Right ventricle myocardium inferior (tissue), 1 donor: ENCODE measurements around the gene DIP2C. TPM values are rescaled to one million over a fixed set of nuclear protein-coding genes. Genes with fewer than 3 reads are reported as not detected.
A peak's percentile ranks its signal among the peaks of the same experiment; 100 is the strongest.

Experiments
- ATAC-seq: fragments of 200-7000 bp; cut with Tn5 transposase; one replicate; pipeline ENCODE4 v1.9.1; 2020; ENCODE audit warnings: mild to moderate bottlenecking, moderate library complexity
- DNase-seq: peaks from one replicate; pipeline ENCODE4 v3.0.0; 2021; ENCODE audit errors: missing footprints
- intact Hi-C: fragments of 100-400 bp; cut with DNase I; formaldehyde crosslinking; loops from one replicate; pipeline ENCODE4 v1.11.0; 2022
- total RNA-seq: library from RNA; stranded (reverse); fragmentation: NEBNext Ultra II Directional; extraction: Animal tissue kit (Norgen Biotek cat#: 25700); gene quantifications from one replicate; pipeline ENCODE4 v1.2.1, GENCODE V29; 2021
- donor health status: DM: no; HTN: yes; CAD: no; lungs with severe emphysema.

DIP2C gene
- total RNA-seq, 1 donor from 2014 or later: 28.3 TPM

DNA sequence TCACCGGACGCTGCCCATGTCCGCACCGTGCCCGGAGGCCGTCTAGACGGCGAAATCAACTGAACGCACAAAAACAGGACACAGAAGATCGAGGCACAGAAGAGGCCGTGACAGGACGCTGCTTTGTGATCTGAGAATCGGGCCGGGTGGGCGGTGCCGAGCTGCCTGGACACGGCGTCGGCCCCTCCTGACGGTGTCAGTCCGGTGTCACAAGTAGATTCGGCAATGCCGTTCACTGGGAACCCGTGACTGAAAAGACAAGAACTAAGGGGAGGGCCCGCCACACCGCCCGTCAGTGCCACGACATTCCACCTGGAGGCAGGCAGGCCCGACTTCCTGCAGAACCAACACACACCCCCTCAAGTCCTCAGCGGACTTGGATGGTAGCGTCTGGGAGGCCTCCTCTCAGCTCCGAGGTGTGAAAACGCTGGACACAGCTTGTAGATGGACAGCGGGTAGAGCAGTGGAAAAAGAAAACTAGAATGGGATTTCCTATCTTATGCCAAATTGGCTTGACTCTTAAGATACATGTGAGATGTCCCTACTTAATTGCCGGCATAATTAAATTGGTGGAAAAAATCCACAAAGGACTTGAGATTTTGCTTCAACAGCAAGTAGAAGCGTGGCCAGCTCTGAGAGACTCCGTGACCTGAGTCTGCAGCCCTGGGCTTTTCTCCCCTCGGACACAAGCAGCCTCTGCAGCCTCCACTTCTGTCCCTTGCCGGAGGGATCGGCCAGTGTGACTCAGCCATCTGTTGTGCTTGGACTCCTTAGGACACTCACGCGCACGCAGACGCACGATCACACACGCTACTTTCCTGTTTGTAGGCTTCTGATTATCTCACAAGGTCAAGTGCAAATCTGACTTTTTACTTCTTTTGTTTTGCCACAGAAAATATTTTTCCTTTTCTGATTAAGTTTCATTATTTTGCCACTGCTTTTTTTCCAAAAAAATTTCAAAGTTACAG lies 269.0 kb downstream of the DIP2C start:
- intact Hi-C loops: no loop called here
- ATAC-seq (no peak), DNase-seq (no peak)

DNA sequence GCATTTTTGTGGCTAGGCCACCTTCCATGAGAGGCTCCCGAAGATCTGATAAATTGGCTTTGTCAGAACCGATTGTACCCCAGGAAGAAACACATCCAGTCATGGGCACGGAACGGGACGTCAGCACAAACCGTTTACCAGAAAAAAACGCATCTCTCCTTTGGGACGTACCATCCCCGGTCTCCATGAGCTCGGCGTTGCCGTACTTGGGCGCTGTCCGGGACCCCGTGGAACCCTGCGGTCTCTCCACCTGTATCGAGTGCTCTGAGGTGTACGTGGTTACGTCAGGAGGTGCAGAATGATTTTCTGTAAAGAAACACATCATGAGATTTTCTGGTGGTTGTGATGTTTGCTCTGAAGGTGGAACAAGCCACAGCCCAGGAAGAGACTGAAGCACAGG lies 270.6 kb downstream of the DIP2C start:
- ATAC-seq: no peak
- DNase-seq: no peak
- intact Hi-C loops: no loop called here

DNA sequence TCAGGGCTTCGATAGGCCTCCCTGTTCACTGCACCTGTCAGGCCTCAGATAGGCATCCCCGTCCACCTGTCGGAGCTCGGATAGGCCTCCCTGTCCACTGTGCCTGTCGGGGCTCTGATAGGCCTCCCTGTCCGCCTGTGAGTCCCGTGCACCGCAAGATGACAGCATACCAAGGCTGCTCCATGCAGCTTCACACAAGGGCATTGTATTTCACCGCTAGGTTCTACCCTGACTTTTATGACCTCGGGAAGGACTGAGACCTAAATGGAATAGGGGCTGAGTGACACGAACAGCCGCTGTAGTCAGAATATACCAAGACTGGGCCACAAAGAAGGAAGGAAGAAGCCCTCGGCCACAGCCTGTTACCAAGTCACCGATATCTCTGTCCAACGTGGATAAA lies 271.2 kb downstream of the DIP2C start:
- intact Hi-C loops: no loop called here
- ATAC-seq: no peak

DNA sequence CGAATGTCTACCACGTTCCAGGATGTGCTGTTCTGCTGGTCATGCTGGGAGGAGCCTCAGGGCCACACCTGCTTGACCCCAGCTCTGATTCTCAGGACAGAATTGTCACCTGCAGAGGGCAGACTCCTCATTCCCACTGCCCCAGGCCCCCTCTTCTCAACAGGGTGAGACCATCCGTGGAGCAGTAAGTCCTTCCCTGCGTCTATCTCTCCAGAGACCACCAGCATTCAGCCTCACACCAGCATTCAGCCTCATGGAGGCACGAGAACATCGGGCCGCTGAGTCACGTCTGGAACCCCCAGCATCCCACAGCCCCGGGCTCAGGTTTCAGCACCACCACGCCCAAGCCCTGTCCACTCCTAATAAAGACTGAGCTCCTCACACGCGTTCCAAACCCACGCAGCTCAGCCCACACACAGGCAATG lies 273.4 kb downstream of the DIP2C start:
- ATAC-seq: no peak
- intact Hi-C loops: no loop called here

More for the DNA sequence above, 271.2 kb downstream of the DIP2C start:
- DNase-seq: no peak

DNA sequence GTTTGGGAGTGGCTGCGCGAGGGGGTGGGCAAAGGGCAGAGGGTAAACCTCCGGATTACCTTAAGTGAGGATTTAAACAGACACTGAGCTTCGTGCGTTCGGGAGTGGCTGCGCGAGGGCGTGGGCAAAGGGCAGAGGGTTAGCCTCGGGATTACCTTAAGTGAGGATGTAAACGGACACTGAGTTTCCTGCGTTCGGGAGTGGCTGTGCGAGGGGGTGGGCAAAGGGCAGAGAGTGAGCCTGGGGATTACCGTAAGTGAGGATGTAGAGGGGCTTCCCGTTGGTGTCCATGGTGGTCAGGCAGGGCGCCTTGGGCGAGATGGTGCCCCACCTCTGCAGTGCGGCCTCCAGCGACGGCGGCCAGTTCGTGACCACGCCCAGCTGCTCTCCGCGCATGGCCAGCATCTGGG lies 275.8 kb downstream of the DIP2C start:
- no peak for DNase-seq
- intact Hi-C loops: no loop called here
- ATAC-seq: no peak

More for the DNA sequence above, 273.4 kb downstream of the DIP2C start:
- DNase-seq: no peak

DNA sequence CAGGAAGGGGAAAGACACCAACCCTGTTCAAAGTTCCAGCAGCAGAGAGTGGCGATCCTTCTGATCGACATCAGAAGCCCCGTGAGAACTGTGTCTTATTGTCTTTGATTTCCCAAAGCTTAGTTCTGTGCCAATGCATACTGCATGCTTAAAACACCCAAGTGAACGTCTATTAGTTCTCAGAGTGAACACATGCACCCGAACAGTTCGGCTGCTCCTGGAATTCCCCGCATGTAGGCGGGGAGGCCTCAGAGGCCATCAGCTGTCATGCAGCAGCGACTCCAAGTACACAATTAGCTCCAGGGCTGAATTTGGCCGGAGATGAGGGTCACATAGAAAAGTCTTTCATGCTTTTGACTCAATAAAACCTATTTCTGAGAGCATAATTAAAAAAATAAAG lies 277.4 kb downstream of the DIP2C start:
- DNase-seq (no peak), ATAC-seq (peak; percentile 26)
- intact Hi-C loops: no loop called here

DNA sequence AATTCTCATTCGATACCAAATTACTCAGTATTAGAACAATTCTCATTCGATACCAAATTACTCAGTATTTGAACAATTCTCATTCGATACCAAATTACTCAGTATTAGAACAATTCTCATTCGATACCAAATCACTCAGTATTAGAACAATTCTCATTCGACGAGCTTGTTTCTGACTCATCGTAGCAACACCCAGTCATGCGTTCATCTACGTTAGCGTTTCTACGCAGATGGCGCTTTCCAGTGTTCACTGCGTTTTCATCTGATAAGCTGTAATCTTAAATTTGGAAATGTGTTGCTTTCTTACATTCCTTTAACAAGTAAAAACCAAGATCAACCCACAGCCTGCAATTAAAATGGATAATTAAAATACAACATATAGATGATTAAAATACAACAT lies 277.9 kb downstream of the DIP2C start:
- ATAC-seq (no peak), DNase-seq (no peak)
- intact Hi-C loops: no loop called here

DNA sequence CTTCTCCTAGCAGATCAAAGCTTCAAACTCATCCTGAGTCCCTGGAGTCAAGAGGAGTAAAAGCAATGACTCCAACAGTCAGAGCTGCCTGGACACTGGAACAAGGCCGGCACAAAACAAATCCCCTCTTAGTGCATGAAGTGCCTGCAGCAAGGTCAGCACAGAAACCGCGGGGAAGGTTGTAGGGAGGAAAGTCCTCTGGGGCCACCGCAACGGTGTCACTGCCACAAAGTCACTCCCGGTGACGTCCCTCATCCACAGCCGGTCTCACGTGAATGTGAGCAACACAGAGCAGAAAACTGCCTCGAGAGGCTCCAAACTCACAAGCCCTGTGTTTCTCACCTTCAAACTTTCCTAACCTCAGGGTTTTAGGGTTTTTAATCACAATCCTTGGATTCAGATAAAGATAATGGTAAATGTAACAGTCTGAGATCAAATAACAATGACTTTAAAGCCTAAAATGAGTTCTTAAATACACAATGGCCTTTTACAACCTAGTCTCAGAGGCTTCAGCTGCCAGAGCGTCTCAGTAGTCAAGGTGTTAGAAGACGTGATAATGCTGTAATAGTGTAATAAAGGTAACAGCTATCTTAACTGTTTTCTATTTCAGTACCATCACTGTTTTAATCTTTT lies 279.9 kb downstream of the DIP2C start:
- intact Hi-C loops: no loop called here
- DNase-seq (no peak), ATAC-seq (peak; percentile 54)

DNA sequence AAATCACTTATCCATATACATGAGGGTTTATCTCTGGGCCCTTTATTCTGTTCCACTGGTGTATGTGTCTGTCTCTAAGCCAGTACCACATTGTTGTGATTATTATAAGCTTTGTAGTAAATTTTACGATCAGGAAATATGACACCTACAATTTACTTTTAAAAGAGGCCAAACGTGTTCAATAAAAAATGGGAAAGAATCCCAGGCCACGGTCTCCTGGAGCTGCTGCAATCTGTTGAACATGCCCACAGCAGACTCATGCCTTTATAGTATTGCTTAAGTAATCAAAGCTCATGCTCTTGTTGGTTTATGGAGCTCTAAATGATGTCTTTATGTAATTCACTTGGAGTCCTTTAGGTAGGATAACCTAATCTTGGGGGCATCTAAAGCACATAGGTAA lies 281.2 kb downstream of the DIP2C start:
- DNase-seq (no peak), ATAC-seq (no peak)
- intact Hi-C loops: no loop called here

DNA sequence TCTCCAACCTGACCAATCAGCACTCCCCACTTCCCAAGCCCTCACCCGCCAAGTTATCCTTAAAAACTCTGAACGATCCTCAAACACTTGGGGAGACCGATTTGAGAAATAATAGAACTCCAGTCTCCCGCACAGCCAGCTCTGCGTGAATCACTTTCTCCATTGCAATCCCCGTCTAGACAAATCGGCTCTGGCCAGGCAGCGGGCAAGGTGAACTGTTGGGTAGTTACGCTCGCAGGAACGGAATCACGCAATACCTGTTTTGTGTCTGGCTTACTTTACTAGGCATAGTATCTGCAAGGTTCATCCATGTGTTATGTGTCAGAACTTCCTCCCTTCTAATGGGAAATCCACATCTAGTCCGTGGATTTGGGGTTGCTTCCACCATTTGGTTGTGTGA lies 282.5 kb downstream of the DIP2C start:
- DNase-seq: no peak
- intact Hi-C loops: no loop called here
- ATAC-seq: no peak

DNA sequence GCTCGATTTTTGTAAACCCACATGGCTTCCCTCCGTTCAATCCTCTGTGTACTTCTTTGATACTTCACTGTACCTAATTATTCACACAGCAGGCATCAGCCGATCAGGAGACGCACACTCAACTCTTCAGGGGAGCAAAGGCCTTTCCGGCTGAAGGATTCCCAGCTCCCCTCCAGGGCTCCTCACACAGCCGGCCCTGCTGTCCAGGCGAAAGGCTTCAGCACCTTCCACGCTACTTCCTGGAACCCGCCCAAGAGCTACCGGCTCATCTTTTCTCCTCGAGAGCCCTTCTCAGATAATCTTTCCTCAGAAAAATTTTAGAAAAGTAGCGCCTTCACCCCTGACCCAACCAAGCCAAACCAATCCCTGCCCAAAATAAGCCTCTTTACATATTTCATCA lies 283.8 kb downstream of the DIP2C start:
- ATAC-seq: no peak
- DNase-seq: no peak
- intact Hi-C loops: no loop called here

DNA sequence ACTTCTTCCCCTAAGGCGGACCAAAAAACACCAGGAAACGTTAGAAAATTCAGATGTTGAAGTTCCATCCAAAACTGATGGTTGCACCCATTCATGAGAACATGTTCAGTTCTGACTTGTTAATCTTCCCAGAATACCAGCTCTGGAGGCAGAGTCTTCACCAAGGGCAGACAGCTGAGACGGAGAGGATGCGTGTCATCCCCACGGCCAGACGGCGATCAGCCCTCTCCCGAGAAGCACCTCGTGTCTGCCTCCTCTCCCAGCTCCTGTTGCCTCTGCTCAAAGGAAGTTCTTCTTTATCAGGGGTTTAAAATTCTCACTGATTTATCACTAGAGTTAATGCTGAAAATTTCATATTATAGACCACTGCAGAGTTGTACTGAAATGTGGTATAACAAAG lies 284.5 kb downstream of the DIP2C start:
- DNase-seq: no peak
- no peak for ATAC-seq
- intact Hi-C loops: no loop called here

DNA sequence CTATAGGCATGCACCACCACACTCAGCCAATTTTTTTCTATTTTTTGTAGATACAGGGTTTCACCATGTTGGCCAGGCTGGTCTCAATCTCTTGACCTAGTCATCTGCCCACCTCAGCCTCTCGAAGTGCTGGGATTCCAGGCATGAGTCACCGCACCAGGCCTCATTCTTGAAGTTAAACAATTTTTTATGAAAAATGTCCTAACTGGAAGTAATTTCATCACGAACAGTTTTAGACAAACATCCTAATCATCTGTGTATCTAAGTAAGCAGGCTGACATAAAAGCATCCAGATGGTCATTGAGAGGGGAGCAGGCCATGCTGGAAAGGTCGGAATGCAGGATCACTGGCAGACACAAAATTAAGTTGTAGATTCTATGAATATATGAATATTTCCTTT lies 285.1 kb downstream of the DIP2C start:
- intact Hi-C loops: no loop called here
- ATAC-seq: no peak
- no peak for DNase-seq

DNA sequence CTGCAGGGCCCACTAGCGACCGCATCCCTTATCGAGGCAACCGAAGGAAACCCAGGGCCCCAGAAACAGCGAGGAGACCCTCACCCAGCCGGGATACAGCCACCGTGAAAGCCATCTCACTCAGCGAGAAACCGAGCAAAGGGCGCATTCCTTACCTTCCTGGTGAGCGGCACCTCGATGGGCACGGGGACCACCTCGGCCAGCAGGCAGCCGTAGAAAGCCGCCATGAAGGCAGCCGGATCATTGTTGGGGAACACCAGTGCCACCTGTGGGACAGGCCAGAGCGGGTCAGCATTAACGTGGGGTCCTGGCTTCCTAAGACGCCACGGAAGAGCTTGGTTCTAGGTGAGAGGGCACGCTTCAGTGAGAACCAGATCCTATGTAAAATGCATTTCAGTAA lies 290.5 kb downstream of the DIP2C start:
- ATAC-seq (no peak), DNase-seq (no peak)
- intact Hi-C loops: loop anchor here (10.0 kb wide), 1 partner anchor 396 kb away; no protein-coding TSS in a partner anchor

DNA sequence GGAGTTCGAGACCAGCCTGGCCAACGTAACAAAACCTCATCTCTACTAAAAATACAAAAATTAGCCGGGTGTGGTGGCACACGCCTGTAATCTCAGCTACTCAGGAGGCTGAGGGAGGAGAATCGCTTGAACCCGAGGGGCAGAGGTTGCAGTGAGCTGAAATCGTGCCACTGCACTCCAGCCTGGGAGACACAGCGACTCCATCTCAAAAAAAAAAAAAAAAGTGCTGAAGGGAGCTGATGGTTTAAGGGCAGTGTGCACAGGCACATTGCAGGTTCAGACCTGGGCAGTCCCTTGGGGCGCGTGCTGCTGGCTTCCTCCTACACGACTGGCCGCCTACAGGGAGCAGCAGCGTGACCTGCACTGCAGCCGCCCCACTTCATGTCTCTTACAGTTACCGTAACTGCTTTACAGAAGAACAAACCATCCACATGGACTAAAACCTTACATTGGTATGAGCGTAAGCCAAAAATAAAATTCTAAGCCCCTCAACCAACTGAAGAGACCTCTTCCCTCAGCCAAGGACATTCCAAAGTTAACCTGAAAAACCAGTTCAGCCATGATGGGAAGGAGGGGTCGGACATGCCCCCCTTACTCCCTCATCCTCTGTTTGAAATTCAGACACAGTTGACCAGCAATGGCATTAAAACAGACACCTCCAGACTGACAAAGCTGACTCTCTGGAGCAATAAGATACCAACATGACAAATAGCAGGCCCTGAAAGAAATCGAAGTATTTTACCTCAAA lies 292.0 kb downstream of the DIP2C start:
- intact Hi-C loops: loop anchor here (10.0 kb wide), 1 partner anchor 397 kb away; no protein-coding TSS in a partner anchor
- DNase-seq (no peak), ATAC-seq (no peak)

DNA sequence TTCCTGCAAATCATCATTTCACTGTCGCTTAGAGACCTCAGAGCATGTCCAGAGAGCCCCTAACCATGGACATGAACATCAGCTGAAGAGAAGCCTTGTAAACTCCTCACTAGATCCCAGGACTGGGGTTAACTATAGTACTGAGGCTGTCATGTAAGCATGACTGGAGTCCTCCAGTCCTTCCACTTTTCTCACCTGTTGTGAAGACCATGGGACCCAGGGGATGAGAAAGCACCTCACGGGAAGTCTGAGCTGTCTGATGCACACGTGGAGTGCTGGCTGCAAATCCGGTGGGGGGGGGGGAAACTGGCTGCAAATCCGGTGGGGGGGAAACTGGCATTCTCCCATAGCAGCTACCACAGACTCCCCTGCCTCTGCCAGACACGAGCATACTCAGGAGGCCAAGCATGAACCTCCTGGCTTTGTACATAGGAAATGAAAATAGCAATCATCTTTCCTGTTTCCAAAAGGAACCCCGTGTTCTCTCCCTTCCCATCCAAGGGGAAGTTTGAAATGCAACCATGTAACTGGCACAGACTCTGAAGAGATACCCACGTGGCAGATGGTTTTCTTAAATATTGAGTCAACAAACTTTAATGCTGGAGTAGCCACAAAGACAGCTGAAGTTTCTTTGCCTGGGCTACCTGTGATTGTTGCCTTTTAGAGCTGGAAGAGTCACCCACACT lies 292.8 kb downstream of the DIP2C start:
- intact Hi-C loops: loop anchor here (10.0 kb wide), 1 partner anchor 398 kb away; no protein-coding TSS in a partner anchor
- DNase-seq (no peak), ATAC-seq (peak; percentile 42)

DNA sequence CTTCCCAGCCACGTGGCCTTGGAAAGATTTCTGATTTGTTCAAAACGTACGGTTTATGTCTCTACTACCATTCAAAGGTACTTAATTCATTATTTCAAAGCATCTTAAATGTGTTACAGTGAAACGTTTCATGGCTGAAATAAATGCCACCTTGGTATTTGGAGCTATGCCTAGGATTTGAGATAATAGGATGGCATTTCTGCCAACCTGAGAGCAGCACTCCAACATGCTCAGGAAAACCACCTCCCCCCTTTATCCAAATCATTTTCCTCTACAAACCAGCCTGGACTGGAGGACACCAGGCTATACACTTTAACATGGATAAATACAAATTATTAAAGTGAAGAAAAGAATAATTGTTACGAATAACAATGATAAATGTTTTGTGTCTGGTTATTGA lies 293.4 kb downstream of the DIP2C start:
- ATAC-seq (no peak), DNase-seq (no peak)
- intact Hi-C loops: loop anchor here (10.0 kb wide), 1 partner anchor 399 kb away; no protein-coding TSS in a partner anchor

DNA sequence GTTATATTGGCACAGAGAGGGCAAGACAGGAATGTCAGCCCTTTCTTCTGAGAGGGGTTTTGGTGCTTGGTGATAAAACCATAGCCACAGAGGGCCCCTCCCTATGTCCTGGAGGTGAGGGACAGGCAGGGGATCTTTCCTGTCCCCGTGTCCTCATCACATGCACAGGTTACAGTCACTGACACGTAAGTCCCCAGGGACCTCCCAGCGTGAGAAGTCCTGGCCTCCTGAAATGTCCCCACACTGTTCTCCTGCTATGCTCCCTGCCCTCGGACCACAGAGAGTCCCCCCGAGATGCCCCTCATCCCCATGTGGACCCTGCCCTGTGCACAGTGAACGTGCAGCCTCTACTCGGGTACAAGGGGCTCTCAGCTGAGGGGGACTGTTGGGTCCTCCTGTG lies 293.8 kb downstream of the DIP2C start:
- DNase-seq (no peak), ATAC-seq (no peak)
- intact Hi-C loops: loop anchor here (10.0 kb wide), 1 partner anchor 399 kb away; no protein-coding TSS in a partner anchor
